Measurements from ENCODE around the gene RHBG.
"Not testable (repeated sequence)": the region's sequence is repeated elsewhere in the genome, so short reads cannot be mapped to it uniquely, and the experiment has no call there.

The RHBG gene

GRCh38 chr1:156368889-156369684 is at the start of gene RHBG:
TSS of gene RHBG (plus strand) at chr1:156369211. CDS start at chr1:156369250, 39 bp downstream.
- DNase-seq (ENCODE audit: low read depth): no peak

- DNase-seq (ENCODE audit: low read depth): no peak
These were observed 49.3 kb upstream of the RHBG start for GRCh38 chr1:156319664-156320063.

GRCh38 chr1:156320560-156320959 is 48.5 kb upstream of the RHBG start:
- no peak for DNase-seq (ENCODE audit: low read depth)

- not testable (repeated sequence) for DNase-seq (ENCODE audit: low read depth)
These were observed 45.8 kb upstream of the RHBG start for GRCh38 chr1:156323179-156323578.

- no peak for DNase-seq (ENCODE audit: low read depth)
These were observed 32.8 kb upstream of the RHBG start for GRCh38 chr1:156336242-156336641.

GRCh38 chr1:156337052-156337887 is 31.7 kb upstream of the RHBG start:
- no peak for DNase-seq (ENCODE audit: low read depth)

- no peak for DNase-seq (ENCODE audit: low read depth)
These were observed 31.2 kb upstream of the RHBG start for GRCh38 chr1:156337888-156338179.

- DNase-seq (ENCODE audit: low read depth): peak; percentile 99
These were observed 30.6 kb upstream of the RHBG start, which contains the start of the genes CCT3 and TSACC for GRCh38 chr1:156338180-156338976. TSS of gene CCT3 (minus strand) at chr1:156338292. CDS start at chr1:156338184, 108 bp downstream. TSS of gene TSACC (plus strand) at chr1:156338526. CDS start at chr1:156339758, 1,232 bp downstream.

- no peak for DNase-seq (ENCODE audit: low read depth)
These were observed 26.6 kb upstream of the RHBG start for GRCh38 chr1:156342166-156342955.

GRCh38 chr1:156344409-156344808 is 24.6 kb upstream of the RHBG start:
- no peak for DNase-seq (ENCODE audit: low read depth)

- DNase-seq (ENCODE audit: low read depth): not testable (repeated sequence)
These were observed 23.0 kb upstream of the RHBG start for GRCh38 chr1:156346035-156346434.

- DNase-seq (ENCODE audit: low read depth): no peak
These were observed 22.4 kb upstream of the RHBG start for GRCh38 chr1:156346636-156347035.

GRCh38 chr1:156347331-156347730 is 21.7 kb upstream of the RHBG start:
- peak; percentile 61 for DNase-seq (ENCODE audit: low read depth)

- DNase-seq (ENCODE audit: low read depth): not testable (repeated sequence)
These were observed 16.5 kb upstream of the RHBG start for GRCh38 chr1:156352481-156352880.

GRCh38 chr1:156356262-156356874 is 12.6 kb upstream of the RHBG start:
- no peak for DNase-seq (ENCODE audit: low read depth)

GRCh38 chr1:156356875-156357534 is 12.0 kb upstream of the RHBG start:
- no peak for DNase-seq (ENCODE audit: low read depth)

GRCh38 chr1:156357977-156358376 is 11.0 kb upstream of the RHBG start:
- no peak for DNase-seq (ENCODE audit: low read depth)

- DNase-seq (ENCODE audit: low read depth): no peak
These were observed 10.4 kb upstream of the RHBG start for GRCh38 chr1:156358641-156359040.

- no peak for DNase-seq (ENCODE audit: low read depth)
These were observed 9.8 kb upstream of the RHBG start for GRCh38 chr1:156359249-156359648.

- no peak for DNase-seq (ENCODE audit: low read depth)
These were observed 9.0 kb upstream of the RHBG start for GRCh38 chr1:156359973-156360372.
